Stimulated activated CD8-positive, alpha-beta memory T cell treated with anti-CD3 and anti-CD28 coated beads, Interleukin-12 subunit alpha, Interleukin-12 subunit beta, amount 100 ng/mL, for 4 hours (primary cell): ENCODE results near the gene MCUR1.
A peak's percentile ranks its signal among the peaks of the same experiment; 100 is the strongest.
"Not testable (repeated sequence)": the region's sequence is repeated elsewhere in the genome, so short reads cannot be mapped to it uniquely, and the experiment has no call there.

Experiments used
- DNase-seq: peaks from one replicate; pipeline ENCODE4 v3.0.0-alpha.2; 2020; ENCODE audit warnings: low read depth

Gene MCUR1

GRCh38 chr6:13776602-13777001 is 37.8 kb downstream of the MCUR1 start:
- no peak for DNase-seq

DNA sequence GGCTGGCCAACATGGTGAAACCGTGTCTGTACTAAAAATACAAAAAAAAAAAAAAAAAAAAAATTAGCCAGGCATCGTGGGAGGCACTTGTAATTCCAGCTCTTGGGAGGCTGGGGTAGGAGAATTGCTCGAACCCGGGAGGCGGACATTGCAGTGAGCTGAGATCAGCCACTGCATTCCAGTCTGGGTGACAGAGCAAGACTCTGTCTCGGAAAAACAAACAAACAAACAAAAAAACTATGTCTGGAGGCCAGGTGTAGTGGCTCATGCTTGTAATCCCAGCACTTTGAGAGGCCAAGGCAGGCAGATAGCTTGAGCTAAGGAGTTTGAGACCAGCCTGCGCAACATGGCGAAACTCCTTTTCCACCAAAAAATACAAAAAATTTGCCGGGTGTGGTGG is 38.9 kb downstream of the MCUR1 start:
- not testable (repeated sequence) for DNase-seq

DNA sequence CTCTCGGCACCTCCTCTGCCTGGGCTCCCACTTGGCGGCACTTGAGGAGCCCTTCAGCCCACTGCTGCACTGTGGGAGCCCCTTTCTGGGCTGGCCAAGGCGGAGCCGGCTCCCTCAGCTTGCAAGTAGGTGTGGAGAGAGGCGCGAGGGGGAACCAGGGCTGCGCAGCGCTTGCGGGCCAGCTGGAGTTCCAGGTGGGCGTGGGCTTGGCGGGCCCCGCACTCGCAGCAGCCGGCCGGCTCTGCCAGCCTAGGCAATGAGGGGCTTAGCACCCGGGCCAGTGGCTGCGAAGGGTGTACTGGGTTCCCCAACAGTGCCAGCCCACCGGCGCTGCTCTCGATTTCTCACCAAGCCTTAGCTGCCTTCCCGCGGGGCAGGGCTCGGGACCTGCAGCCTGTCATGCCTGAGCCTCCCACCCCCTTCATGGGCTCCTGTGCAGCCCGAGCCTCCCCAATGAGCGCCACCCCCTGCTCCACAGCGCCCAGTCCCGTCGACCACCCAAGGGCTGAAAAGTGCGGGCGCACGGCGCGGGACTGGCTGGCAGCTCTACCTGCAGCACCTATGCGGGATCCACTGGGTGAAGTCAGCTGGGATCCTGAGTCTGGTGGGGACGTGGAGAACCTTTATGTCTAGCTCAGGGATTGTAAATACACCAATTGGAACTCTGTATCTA is 41.9 kb downstream of the MCUR1 start:
- not testable (repeated sequence) for DNase-seq

GRCh38 chr6:13769655-13770053 is 44.7 kb downstream of the MCUR1 start:
- no peak for DNase-seq

DNA sequence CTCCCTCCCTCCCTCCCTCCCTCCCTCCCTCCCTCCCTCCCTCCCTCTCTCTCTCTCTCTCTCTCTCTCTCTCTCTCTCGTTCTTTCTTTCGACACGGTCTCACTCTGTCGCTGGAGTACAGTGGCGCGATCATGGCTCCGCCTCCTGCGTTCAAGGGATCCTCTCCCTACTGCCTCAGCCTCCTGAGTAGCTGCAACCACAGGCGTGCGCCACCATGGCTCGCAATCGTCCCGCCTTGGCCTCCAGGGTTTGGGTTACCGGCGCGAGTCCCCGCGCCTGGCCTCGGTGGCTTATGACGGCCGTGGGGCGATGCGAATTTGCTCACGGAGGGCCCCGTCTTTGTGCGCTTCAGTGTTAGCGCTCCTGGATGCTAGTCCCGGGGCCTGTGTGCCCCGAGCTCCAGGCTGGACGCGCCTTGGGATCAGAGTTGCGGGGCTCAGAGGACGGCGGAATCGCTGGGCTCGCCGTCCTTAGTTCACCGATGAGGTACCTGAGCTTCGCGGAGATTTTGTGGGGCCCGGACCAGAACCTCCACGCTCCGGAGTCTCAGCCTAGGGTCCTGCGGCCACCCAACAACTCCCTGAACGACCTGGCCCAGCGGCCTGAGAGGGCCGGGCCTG is 45.2 kb downstream of the MCUR1 start:
- DNase-seq = no peak

DNA sequence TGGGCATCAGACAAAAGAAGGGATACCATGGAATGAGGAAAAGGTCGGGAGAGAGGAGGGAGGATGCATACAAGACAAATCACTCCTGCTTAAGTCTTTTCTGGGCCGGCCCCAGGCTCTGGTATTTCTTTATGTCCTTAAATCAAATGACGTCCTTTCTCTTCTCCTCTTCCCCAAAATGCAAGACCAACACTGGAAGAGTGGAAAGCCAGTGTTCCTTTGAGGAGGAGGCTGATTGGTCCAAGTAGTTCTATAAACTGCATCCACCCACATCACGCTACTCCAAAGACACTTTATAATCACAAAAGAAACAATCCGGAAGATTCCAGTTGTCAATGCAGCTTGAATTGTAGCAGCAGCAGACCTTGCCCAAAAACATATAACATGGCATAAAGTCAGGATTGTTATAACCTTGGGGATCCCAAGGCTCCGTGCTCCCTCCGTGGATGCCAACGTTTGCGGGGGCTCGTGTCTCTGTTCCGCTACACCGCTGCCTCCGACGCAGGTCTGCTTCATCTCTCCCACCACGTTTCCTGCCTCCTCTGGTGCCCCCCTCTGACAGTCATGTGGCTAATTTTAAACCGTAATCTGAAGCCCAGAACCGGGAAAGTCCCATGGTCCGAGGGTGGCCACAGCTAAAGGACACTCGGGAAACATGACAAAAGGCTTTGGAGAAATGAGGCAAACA is 47.1 kb downstream of the MCUR1 start:
- DNase-seq = peak; percentile 13

DNA sequence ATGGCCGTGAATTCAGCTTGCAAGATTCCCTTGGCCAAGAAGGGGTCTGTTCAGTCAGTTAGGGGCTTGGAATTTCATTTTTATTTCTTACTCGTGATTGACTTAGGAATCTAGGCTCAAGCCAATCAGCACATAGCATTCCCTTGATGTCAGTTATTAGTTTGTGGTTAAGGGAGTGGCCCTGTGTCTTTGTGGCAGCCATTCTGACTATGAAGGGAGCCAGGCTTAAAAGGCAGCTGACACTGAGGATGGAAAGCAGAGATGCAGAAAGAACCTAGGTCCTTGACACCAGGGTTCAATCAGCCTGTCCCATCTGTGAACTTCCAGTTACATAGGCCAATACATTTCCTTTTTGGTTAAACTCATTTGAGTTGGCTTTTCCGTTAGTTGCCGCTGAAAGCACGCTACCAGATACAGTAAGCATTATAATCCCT is 48.1 kb downstream of the MCUR1 start:
- no peak for DNase-seq

- DNase-seq = no peak
These were observed 48.8 kb downstream of the MCUR1 start for GRCh38 chr6:13765570-13765969.

DNA sequence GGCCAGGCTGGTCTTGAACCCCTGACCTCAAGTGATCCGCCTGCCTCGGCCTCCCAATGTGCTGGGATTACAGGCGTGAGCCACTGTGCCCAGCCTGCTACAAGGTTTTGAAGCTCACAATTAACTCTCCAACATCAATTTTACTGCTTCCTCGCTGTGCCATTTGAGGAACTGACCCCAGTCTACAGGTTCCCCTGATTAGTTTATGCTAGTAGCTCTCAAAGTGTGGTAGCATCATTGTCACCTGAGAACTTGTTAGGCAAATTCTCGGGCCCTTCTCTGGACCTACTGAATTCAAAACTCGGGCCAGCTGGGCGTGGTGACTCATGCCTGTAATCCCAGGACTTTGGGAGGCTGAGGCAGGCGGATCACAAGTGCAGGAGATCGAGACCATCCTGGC is 49.4 kb downstream of the MCUR1 start:
- no peak for DNase-seq

- no peak for DNase-seq
These were observed 50.5 kb downstream of the MCUR1 start for GRCh38 chr6:13763740-13764381.

DNA sequence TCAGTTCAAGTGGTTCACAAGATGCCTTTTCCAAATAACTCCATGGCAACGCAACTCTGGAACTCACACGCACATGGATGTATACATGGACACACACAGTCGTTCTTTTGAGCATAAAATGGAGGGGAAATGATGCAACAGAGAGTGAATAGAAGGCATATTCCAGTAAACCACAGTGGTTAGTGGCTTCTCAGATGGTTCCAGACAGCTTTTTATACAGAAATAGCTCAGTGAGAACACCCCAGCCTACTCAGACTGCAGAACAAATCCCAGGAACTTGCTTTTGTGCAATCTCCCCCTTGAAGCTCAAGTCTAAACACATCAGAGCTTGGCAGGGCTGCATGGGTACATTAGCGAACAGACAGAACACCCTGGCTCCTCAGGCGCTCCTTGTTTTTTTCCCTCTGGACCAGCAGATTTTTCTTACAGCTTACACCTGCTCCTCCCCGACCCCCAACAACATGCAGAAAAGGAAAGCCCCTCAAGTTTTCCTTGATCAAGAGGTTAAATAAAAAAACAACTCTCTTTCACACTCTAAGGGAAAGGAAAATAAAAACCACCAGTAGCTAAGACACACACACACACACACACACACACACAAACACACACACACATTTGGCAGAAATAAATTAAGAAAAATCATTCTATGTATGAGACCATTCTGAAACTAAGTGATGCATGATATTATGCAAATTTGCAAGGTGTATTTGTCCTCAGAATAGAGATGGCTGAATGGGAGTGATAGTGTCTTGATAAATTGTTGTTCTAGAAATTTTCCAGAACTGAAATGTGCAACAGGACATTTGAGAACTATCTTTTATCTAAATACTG is 51.5 kb downstream of the MCUR1 start:
- no peak for DNase-seq

DNA sequence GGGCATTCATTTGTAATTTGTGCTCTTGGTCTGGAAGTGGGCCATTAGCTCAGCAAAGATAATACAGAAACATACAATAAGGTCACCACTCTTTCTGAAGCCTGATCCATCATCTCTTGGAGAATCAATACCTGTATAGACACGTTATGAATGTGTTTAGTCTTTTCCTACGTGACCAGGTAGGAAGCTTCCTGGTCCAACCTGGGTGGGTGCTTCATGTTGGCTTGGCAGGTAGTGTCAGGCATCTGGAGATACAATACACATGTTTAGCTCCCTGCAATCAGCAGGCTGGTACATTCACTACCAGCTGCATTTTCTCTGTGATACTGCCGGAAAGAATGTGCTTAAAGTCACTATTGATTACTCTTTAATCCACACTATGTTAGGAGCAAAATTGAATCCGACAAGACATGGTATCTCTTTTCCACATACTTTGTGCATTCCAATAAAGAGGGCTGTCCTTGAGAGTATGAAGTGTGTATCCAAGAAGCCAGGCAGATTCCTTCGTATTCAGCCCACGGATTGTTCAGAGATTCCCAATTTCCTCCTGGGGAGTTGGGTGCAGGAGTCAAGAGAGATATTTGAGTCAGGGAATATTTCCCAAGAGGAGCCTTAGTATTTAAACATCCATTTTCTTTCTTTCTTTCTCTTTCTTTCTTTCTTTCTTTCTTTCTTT is 52.9 kb downstream of the MCUR1 start:
- no peak for DNase-seq

GRCh38 chr6:13760307-13761304 is 53.8 kb downstream of the MCUR1 start:
- no peak for DNase-seq

DNA sequence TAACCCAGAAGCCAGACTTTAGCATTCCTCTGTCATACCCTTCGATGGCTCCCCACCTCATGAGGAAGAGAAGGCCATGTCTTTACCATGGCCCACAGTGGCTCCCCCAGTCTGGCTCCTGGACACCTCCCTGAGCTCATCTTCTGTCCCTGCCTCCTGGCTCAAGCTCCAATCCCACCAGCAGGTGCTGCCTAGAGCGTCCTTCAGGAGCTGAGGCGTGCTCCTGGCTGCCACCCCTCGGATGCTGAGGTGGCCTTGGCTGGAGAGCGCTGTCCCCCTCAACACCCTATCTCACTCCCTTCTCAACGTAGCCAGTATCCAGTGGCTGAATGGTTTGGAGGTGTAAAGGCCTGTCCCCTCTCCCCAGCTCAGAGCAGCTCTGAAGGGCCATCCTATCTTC is 55.3 kb downstream of the MCUR1 start:
- no peak for DNase-seq

DNA sequence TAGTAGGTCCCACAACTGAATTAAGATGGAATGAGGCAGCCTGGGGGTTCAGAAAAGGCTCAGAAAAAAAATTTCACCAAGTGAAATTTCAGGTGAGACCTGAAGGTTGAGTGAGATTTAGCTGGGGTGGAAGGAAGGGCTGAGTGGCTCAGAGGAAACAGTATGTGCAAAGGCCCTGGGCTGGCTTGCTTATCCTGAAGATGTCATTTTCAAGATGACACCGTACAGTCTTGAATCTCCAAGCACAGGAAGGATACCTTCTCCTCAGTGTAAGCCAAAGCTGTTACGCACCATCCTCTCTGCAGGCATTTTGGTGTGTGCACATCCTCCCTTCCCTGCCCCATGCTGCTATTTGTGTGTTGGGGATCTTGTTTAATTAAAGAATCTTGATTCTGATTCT is 59.7 kb downstream of the MCUR1 start:
- no peak for DNase-seq

DNA sequence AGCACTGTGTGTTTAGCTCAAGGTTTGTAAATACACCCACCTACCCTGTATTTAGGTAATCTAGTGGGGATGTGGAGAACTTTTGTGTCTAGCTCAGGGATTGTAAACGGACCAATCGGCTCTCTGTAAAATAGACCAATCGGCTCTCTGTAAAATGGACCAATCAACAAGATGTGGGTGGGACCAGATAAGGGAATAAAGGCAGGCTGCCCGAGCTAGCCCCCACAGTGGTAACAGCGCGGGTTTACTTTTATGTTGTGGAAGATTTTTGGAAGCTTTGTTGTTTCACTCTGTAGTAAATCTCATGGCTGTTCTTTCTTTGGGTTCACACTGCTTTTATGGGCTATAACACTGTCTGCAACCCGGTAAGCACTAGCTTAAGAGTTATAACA is 70.6 kb downstream of the MCUR1 start:
- no peak for DNase-seq

DNA sequence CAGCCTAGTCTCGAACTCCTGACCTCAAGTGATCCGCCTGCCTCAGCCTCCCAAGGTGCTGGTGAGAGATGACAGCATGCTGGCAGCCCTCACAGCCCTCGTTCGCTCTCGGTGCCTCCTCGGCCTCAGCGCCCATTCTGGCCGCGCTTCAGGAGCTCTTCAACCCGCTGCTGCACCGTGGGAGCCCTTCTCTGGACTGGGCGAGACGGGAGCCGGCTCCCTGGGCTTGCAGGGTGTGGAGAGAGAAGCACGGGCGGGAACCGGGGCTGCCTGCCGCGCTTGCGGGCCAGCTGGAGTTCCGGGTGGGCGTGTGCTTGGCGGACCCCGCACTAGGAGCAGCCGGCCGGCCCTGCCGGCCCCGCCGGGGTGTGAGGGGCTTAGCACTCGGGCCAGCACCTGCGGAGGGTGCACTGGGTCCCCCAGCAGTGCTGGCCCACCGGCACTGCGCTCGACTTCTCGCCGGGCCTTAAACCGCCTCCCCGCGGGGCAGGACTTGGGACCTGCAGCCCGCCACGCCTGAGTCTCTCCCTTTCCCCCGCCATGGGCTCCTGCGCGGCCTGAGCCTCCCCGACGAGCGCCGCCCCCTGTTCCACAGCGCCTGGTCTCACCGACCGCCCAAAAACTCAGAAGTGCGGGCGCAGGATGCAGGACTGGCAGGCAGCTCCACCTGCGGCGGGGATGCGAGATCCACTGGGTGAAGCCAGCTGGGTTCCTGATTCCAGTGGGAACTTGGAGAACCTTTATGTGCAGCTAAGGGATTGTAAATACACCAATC is 71.2 kb downstream of the MCUR1 start:
- DNase-seq = no peak

DNA sequence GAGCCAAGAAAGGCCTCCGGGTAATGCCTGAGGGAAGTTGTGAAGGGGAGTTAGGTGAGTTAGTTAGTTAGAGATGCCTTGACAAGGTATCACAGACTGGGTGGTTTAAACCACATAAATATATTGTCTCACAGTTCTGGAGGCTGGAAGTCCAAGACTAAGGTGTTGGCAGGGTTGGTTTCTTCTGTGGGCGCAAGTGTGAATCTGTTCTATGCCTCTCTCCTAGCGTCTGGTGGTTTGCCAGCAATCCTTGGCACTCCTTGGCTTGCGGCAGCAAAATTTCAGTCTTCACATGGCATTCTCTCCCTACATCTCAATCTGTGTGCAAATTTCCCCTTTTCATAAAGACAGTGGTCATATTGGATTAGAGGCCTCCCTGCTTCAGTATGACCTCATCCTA is 73.0 kb downstream of the MCUR1 start:
- no peak for DNase-seq
